ENCODE data around the gene RANGAP1.

RANGAP1 gene

GRCh38 chr22:41256254-41257253 lies 29.4 kb downstream of the RANGAP1 start:
- no peak for FAIRE-seq

GRCh38 chr22:41254230-41254629 lies 31.8 kb downstream of the RANGAP1 start:
- FAIRE-seq: no peak

GRCh38 chr22:41252365-41252764 lies 33.6 kb downstream of the RANGAP1 start:
- no peak for FAIRE-seq

- no peak for FAIRE-seq
These were observed 35.9 kb downstream of the RANGAP1 start for GRCh38 chr22:41250127-41250526.

GRCh38 chr22:41249442-41249841 lies 36.5 kb downstream of the RANGAP1 start:
- FAIRE-seq: no peak

GRCh38 chr22:41248758-41249157 lies 37.2 kb downstream of the RANGAP1 start:
- FAIRE-seq: no peak

- no peak for FAIRE-seq
These were observed 37.7 kb downstream of the RANGAP1 start for GRCh38 chr22:41248314-41248713.

- no peak for FAIRE-seq
These were observed 38.3 kb downstream of the RANGAP1 start for GRCh38 chr22:41247703-41248102.

- FAIRE-seq: no peak
These were observed 40.0 kb downstream of the RANGAP1 start for GRCh38 chr22:41245917-41246499.

- no peak for FAIRE-seq
These were observed 42.6 kb downstream of the RANGAP1 start for GRCh38 chr22:41243361-41243760.

GRCh38 chr22:41242396-41243117 lies 43.4 kb downstream of the RANGAP1 start:
- FAIRE-seq: no peak

GRCh38 chr22:41241133-41241676 lies 44.8 kb downstream of the RANGAP1 start:
- no peak for FAIRE-seq

- no peak for FAIRE-seq
These were observed 45.4 kb downstream of the RANGAP1 start, which contains the start of gene CHADL for GRCh38 chr22:41240377-41241132. Gene CHADL, minus strand, starts transcription at chr22:41240931. Its CDS starts 50 bp downstream, at chr22:41240881.

GRCh38 chr22:41239443-41240128 lies 46.4 kb downstream of the RANGAP1 start:
- FAIRE-seq: no peak

- no peak for FAIRE-seq
These were observed 47.2 kb downstream of the RANGAP1 start for GRCh38 chr22:41238570-41239442.

- FAIRE-seq: no peak
These were observed 48.0 kb downstream of the RANGAP1 start for GRCh38 chr22:41237707-41238569.

GRCh38 chr22:41237036-41237706 lies 48.8 kb downstream of the RANGAP1 start:
- FAIRE-seq: no peak

GRCh38 chr22:41234815-41235695 lies 50.9 kb downstream of the RANGAP1 start:
- FAIRE-seq: no peak

Measured in endometrium (tissue), 2 donors.